Peyer's patch (tissue), 4 donors: ENCODE results near the gene NDUFS6. TPM values are rescaled to one million over a fixed set of nuclear protein-coding genes. Genes with fewer than 3 reads are reported as not detected.

ENCODE experiments used
- DNase-seq, 3 donors: peaks; one replicate each; pipeline ENCODE4 v3.0.0-alpha.2; 2017 to 2019
- H3K27ac ChIP-seq, 4 donors: fragments of 200-600 bp; sonication (generic); one replicate each; pipeline ENCODE4 v1.5.1; 2016 to 2019
- H3K27me3 ChIP-seq, 2 donors: fragments of 200-600 bp; sonication (generic); one replicate each; pipeline ENCODE4 v1.5.1; 2019
- H3K36me3 ChIP-seq, 3 donors: fragments of 200-600 bp; sonication (generic); one replicate each; pipeline ENCODE4 v1.5.1; 2016 to 2019
- H3K4me1 ChIP-seq, 4 donors: fragments of 200-600 bp; sonication (generic); one replicate each; pipeline ENCODE4 v1.5.1; 2016 to 2019
- H3K4me3 ChIP-seq, 4 donors: fragments of 200-600 bp; sonication (generic); 1 replicate in 3 of 4; 2 replicates in 1 of 4; pipeline ENCODE4 v1.5.1; 2016 to 2019; ENCODE audit warnings: mild to moderate bottlenecking in 1 of 4
- H3K9me3 ChIP-seq, 4 donors: fragments of 200-600 bp; sonication (generic); one replicate each; pipeline ENCODE4 v1.5.1; 2016 to 2019; ENCODE audit warnings: mild to moderate bottlenecking in 1 of 4
- CTCF ChIP-seq, 6 experiments: fragments of 450-650 bp in 4 of 6; fragments of 200-600 bp in 2 of 6; sonication (generic) in 1 of 6; IDR thresholded peaks; one replicate each; pipeline ENCODE4 v1.5.1; 2017 to 2019; ENCODE audit warnings: antibody characterized with exemption in 6 of 6, mild to moderate bottlenecking in 3 of 6, moderate library complexity in 1 of 6
- POLR2A ChIP-seq, 2 donors: fragments of 450-650 bp; IDR thresholded peaks; one replicate each; pipeline ENCODE4 v1.5.1; 2017; ENCODE audit warnings: antibody characterized with exemption in 2 of 2, mild to moderate bottlenecking in 2 of 2, moderate library complexity in 2 of 2
- total RNA-seq, 4 donors: library from RNA; depleted of rRNA; stranded (reverse); fragments of >200 nt; gene quantifications; one replicate each; pipeline ENCODE4 v1.1.0, GENCODE V29; 2016

The NDUFS6 gene
- total RNA-seq, 4 donors from 2014 or later = 27.4 to 86.5 (median 47.6) TPM

- H3K36me3 ChIP-seq = no peaks in the 10 kb centered on the region
- no peaks in the 10 kb centered on the region for H3K9me3 ChIP-seq
- no peaks in the 10 kb centered on the region for H3K27me3 ChIP-seq
- peak in 2 of 3 donors; percentile 53 to 56 for DNase-seq
- TF ChIP-seq POLR2A (IDR thresholded peaks at IDR 0.05) (no peak), CTCF (IDR thresholded peaks at IDR 0.05) (peak in 4 of 6 experiments; percentile 18 to 54 (median 53))
- H3K27ac ChIP-seq = no peak overlapping the region
- H3K4me1 ChIP-seq = no peaks in the 10 kb centered on the region
- H3K4me3 ChIP-seq = no peak overlapping the region
These were observed 37.7 kb upstream of the NDUFS6 start for GRCh38 chr5:1763548-1763911.

DNA sequence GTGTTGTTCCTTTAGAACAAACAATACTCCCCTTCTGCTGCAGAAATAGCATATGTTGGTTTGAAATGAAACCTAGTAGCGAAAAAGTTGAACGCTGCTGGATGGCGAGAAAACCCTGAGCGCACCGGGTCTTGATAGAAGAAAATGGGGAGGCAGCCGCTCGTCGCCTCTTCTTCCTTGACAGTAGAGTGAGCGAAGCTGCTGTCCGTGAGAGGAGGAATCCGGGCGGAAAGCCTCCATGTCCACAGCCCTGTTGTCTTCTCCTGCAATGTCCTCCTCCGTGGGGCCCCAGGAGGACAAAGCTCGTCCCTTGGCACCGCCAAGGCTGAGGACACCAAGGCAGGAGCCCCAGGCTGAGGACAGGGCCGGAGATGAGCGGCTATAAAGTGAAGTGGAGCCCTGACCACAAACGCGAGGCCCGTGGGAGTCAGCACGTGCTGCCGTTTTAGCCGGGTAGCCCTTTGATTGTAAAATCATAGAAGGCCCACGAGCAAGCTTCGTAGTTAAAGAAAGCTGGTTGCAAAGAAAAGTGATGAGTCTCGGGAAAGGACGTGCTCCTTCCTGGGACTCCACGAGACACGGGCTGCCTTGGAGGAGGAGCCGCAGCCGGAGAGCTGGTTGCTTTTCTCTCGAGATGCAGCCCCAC, 37.1 kb upstream of the NDUFS6 start:
- peak in 1 of 3 donors; percentile 37 for DNase-seq
- no peaks in the 10 kb centered on the region for H3K27me3 ChIP-seq
- TF ChIP-seq CTCF (IDR thresholded peaks at IDR 0.05) (no peak), POLR2A (IDR thresholded peaks at IDR 0.05) (no peak)
- no peaks in the 10 kb centered on the region for H3K4me1 ChIP-seq
- H3K9me3 ChIP-seq = no peaks in the 10 kb centered on the region
- H3K27ac ChIP-seq = no peak overlapping the region
- H3K36me3 ChIP-seq = no peaks in the 10 kb centered on the region
- H3K4me3 ChIP-seq = no peak overlapping the region

DNA sequence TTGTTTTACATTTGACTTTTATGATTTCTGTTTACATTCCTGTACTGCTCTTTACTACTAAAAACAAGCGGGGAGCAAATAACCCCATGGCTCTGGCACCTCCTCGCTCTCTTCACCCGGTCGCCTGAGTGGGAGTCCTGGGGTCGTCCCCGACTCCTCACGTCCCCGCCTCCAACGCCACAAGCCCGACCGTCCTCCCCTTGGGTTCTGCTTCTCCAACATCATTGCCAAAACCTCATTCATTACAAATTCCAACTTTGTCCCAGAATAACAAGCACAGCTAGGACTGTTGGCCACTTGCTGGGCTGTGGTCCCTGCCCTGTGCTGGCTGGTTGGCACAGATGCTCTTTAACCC, 36.6 kb upstream of the NDUFS6 start:
- DNase-seq = peak in 1 of 3 donors; percentile 33
- Histone ChIP-seq H3K4me1 (no peaks in the 10 kb centered on the region), H3K36me3 (no peaks in the 10 kb centered on the region), H3K9me3 (no peaks in the 10 kb centered on the region), H3K27ac (no peak overlapping the region), H3K27me3 (no peaks in the 10 kb centered on the region), H3K4me3 (no peak overlapping the region)
- TF ChIP-seq POLR2A (IDR thresholded peaks at IDR 0.05) (no peak), CTCF (IDR thresholded peaks at IDR 0.05) (no peak)

DNA sequence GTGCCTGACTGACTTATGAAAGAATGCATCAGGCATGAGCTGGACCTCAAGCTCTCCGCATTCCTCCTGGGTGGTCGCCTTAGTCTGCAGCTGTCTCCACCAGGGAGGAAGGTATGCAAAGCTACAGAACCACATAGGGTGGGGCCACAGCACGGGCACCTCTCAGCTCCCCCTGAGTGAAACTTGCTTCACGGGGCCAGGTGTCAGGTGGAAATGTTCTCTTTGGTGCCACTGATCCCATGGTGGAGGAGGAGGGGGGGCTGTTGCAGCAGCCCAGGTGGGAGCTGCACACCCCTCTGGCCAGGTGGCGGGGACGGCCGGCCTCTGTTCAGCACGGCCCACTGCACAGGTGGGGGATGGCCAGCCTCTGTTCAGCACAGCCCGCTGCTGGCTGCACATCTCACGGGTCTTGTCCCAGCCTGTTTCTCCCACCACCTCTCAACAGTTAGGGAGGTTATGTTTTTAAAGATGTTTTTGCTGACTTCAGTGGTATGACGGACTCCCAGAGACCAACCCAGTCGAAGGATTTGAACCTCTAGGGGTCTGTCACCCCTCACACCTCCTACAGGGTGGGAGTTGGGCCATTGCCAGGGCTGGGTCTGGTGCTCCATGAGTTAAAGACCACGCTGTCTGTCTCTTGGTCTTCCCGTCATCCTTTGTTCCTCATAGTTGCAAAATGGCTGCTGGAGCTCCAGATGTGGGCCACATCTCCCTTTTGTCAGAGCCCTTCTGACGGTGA, 35.9 kb upstream of the NDUFS6 start:
- H3K9me3 ChIP-seq = no peaks in the 10 kb centered on the region
- TF ChIP-seq CTCF (IDR thresholded peaks at IDR 0.05) (no peak), POLR2A (IDR thresholded peaks at IDR 0.05) (no peak)
- H3K4me1 ChIP-seq = no peaks in the 10 kb centered on the region
- H3K36me3 ChIP-seq = no peaks in the 10 kb centered on the region
- DNase-seq = peak in 1 of 3 donors; percentile 76
- H3K4me3 ChIP-seq = no peak overlapping the region
- H3K27ac ChIP-seq = no peak overlapping the region
- H3K27me3 ChIP-seq = no peaks in the 10 kb centered on the region

GRCh38 chr5:1765880-1766235, 35.3 kb upstream of the NDUFS6 start:
- Histone ChIP-seq H3K4me3 (no peak overlapping the region), H3K9me3 (no peaks in the 10 kb centered on the region), H3K4me1 (no peaks in the 10 kb centered on the region), H3K27me3 (no peaks in the 10 kb centered on the region), H3K27ac (no peak overlapping the region), H3K36me3 (no peaks in the 10 kb centered on the region)
- TF ChIP-seq POLR2A (IDR thresholded peaks at IDR 0.05) (no peak), CTCF (IDR thresholded peaks at IDR 0.05) (no peak)
- no peak for DNase-seq
